WI38 (cell line): Measurements from ENCODE around the gene CENATAC.

Experiments used
- H3K4me3 ChIP-seq: 2 replicates; pipeline ENCODE4 v1.5.1; 2011; ENCODE audit warnings: low read depth, mild to moderate bottlenecking, control low read depth, low read length
- CTCF ChIP-seq: IDR thresholded peaks from 2 replicates; pipeline ENCODE4 v1.5.1; 2012; ENCODE audit warnings: low read depth, mild to moderate bottlenecking, control low read depth, low read length

Gene CENATAC

DNA sequence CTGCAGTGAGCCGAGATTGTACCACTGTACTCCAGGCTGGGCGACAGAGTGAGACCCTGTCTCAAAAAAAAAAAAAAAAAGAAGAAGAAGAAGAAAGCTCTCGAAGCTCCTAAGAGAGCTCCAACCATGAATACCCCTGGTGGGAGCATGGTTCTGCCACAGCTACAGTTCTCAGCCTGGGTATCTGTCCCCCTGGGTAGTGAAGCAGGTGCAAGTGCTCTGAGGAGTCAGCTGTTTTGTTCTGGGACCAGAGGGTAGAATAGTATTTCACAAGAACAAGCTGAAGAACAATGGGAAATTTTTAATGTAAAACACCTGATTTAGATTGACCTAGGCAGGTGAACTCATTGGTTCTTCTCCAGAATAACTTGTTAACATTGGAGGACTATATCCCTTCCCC lies 63.3 kb downstream of the CENATAC start:
- H3K4me3 ChIP-seq: no peak overlapping the region
- no peak for TF ChIP-seq CTCF

DNA sequence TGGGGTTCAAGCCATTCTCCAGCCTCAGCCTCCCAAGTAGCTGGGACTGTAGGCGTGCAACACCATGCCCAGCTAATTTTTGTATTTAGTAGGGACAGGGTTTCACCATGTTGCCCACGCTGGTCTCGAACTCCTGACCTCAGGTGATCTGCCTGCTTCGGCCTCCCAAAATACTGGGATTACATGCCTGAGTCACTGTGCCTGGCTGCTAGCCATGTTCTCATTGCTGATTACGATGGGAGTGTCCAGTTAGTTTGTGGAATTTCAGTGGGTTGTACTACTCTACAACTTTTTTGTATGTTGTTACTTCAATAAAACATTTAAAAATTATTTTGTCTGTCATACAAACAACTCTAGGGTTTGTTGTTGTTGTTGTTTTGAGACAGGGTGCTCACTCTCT lies 64.8 kb downstream of the CENATAC start:
- no peak for TF ChIP-seq CTCF
- H3K4me3 ChIP-seq: no peak overlapping the region

- TF ChIP-seq CTCF: peak; percentile 51; the same call in 1 of the 2 replicates
- no peak overlapping the region for H3K4me3 ChIP-seq
Observed at GRCh38 chr11:119065369-119065768, 67.4 kb downstream of the CENATAC start.
